SK-N-SH treated with all-trans-retinoic acid at 6 μM for 48 hours (cell line): ENCODE data around the gene KIF18A.

Experiments used
- ARNTL ChIP-seq: fragments of 450-650 bp; formaldehyde crosslinking; IDR thresholded peaks from 2 replicates; pipeline ENCODE4 v1.5.0; 2020; ENCODE audit warnings: low read depth, mild to moderate bottlenecking, moderate library complexity, borderline replicate concordance
- CSDC2 ChIP-seq: fragments of 250-450 bp; sonication (Bioruptor Pico); IDR thresholded peaks from 2 replicates; pipeline ENCODE4 v1.5.0; 2020; ENCODE audit warnings: mild to moderate bottlenecking, moderate library complexity
- ESRRG ChIP-seq: fragments of 250-450 bp; sonication (Bioruptor Pico); IDR thresholded peaks from 2 replicates; pipeline ENCODE4 v1.6.1; 2021; ENCODE audit warnings: mild to moderate bottlenecking
- PPARA ChIP-seq: fragments of 250-450 bp; sonication (Bioruptor Pico); IDR thresholded peaks from 2 replicates; pipeline ENCODE4 v1.5.0; 2020; ENCODE audit warnings: mild to moderate bottlenecking, borderline replicate concordance
- SNAI2 ChIP-seq: fragments of 250-450 bp; sonication (Bioruptor Pico); IDR thresholded peaks from 2 replicates; pipeline ENCODE4 v1.5.0; 2020; ENCODE audit warnings: mild to moderate bottlenecking, moderate library complexity
- ZC3H10 ChIP-seq: fragments of 250-450 bp; sonication (Bioruptor Pico); IDR thresholded peaks from 2 replicates; pipeline ENCODE4 v1.5.1; 2021; ENCODE audit warnings: mild to moderate bottlenecking, moderate library complexity
- ZFP3 ChIP-seq: fragments of 250-450 bp; sonication (Bioruptor Pico); IDR thresholded peaks from 2 replicates; pipeline ENCODE4 v1.5.0; 2020; ENCODE audit warnings: mild to moderate bottlenecking, moderate library complexity
- TF ChIP-seq, protein P1 (sequence below): fragments of 250-450 bp; sonication (Bioruptor Pico); IDR thresholded peaks from 2 replicates; pipeline ENCODE4 v1.5.0; 2020; ENCODE audit warnings: mild to moderate bottlenecking, moderate library complexity
- TF ChIP-seq, protein P2 (sequence below): fragments of 250-450 bp; sonication (Bioruptor Pico); IDR thresholded peaks from 2 replicates; pipeline ENCODE4 v1.5.1; 2021; ENCODE audit warnings: mild to moderate bottlenecking, moderate library complexity

DNA sequence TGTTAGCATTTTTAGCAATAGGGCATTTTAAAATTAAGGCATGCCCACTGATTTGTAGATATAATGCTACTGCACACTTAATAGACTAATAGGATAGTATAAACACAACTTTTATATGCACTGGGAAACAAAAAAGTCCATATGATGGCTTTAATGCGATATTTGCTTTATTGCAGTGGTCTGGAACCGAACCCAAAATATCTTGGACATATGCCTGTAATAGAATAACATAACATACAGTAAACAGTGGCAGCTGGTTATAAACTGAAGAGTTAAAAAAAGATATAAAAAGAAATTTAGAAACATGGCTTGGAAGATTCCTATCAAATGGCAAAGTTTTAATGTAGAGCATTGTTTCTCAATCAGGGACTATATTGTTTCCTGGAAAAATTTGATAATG lies 111.9 kb downstream of the KIF18A start:
- TF ChIP-seq PPARA: no peak
- no peak for TF ChIP-seq CSDC2 (CRISPR knock-in tag)
- TF ChIP-seq ZFP3 (CRISPR knock-in tag): no peak
- TF ChIP-seq ESRRG (CRISPR knock-in tag): no peak
- TF ChIP-seq ARNTL (CRISPR knock-in tag): no peak
- no peak for TF ChIP-seq ZC3H10 (CRISPR knock-in tag)
- TF ChIP-seq SNAI2 (CRISPR knock-in tag): no peak
- TF ChIP-seq, protein P1, sequence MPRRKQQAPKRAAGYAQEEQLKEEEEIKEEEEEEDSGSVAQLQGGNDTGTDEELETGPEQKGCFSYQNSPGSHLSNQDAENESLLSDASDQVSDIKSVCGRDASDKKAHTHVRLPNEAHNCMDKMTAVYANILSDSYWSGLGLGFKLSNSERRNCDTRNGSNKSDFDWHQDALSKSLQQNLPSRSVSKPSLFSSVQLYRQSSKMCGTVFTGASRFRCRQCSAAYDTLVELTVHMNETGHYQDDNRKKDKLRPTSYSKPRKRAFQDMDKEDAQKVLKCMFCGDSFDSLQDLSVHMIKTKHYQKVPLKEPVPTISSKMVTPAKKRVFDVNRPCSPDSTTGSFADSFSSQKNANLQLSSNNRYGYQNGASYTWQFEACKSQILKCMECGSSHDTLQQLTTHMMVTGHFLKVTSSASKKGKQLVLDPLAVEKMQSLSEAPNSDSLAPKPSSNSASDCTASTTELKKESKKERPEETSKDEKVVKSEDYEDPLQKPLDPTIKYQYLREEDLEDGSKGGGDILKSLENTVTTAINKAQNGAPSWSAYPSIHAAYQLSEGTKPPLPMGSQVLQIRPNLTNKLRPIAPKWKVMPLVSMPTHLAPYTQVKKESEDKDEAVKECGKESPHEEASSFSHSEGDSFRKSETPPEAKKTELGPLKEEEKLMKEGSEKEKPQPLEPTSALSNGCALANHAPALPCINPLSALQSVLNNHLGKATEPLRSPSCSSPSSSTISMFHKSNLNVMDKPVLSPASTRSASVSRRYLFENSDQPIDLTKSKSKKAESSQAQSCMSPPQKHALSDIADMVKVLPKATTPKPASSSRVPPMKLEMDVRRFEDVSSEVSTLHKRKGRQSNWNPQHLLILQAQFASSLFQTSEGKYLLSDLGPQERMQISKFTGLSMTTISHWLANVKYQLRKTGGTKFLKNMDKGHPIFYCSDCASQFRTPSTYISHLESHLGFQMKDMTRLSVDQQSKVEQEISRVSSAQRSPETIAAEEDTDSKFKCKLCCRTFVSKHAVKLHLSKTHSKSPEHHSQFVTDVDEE (CRISPR knock-in tag): no peak
- TF ChIP-seq, protein P2, sequence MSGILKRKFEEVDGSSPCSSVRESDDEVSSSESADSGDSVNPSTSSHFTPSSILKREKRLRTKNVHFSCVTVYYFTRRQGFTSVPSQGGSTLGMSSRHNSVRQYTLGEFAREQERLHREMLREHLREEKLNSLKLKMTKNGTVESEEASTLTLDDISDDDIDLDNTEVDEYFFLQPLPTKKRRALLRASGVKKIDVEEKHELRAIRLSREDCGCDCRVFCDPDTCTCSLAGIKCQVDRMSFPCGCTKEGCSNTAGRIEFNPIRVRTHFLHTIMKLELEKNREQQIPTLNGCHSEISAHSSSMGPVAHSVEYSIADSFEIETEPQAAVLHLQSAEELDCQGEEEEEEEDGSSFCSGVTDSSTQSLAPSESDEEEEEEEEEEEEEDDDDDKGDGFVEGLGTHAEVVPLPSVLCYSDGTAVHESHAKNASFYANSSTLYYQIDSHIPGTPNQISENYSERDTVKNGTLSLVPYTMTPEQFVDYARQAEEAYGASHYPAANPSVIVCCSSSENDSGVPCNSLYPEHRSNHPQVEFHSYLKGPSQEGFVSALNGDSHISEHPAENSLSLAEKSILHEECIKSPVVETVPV (CRISPR knock-in tag): no peak
